Mesendoderm (in vitro differentiated cells): Measurements from ENCODE around the gene LENG1.

ENCODE experiments used
- DNase-seq: peaks from one replicate; pipeline ENCODE4 v3.0.0; 2013
- H2AK5ac ChIP-seq: 2 replicates; pipeline ENCODE4 v1.6.1; 2013; ENCODE audit warnings: low read length, inconsistent platforms
- H2BK120ac ChIP-seq: 2 replicates; pipeline ENCODE4 v1.6.1; 2013; ENCODE audit warnings: low read depth, mild to moderate bottlenecking, low read length, moderate library complexity, mixed read lengths
- H2BK15ac ChIP-seq: replicated peaks from 2 replicates; pipeline ENCODE4 v1.6.1; 2013; ENCODE audit warnings: low read depth, mild to moderate bottlenecking, moderate library complexity
- H2BK5ac ChIP-seq: 2 replicates; pipeline ENCODE4 v1.6.1; 2013; ENCODE audit warnings: low read length, inconsistent platforms
- H3K18ac ChIP-seq: 2 replicates; pipeline ENCODE4 v1.6.1; 2013; ENCODE audit warnings: mild to moderate bottlenecking, low read length, mixed read lengths
- H3K23ac ChIP-seq: one replicate; pipeline ENCODE4 v1.6.1; 2013; ENCODE audit warnings: low read length
- H3K27ac ChIP-seq: 2 replicates; pipeline ENCODE4 v1.5.1; 2013; ENCODE audit warnings: low read depth, mild to moderate bottlenecking, inconsistent platforms, low read length, moderate library complexity
- H3K27me3 ChIP-seq: 2 replicates; pipeline ENCODE4 v1.6.1; 2013; ENCODE audit warnings: low read length, control low read depth, mild to moderate bottlenecking, inconsistent platforms; ENCODE audit not compliant: insufficient read depth, poor library complexity
- H3K36me3 ChIP-seq: 2 replicates; pipeline ENCODE4 v1.6.1; 2013; ENCODE audit warnings: low read length, inconsistent platforms; ENCODE audit not compliant: control insufficient read depth, insufficient read depth
- H3K4ac ChIP-seq: one replicate; pipeline ENCODE4 v1.6.1; 2013; ENCODE audit warnings: low read depth, mild to moderate bottlenecking, low read length, moderate library complexity
- H3K4me1 ChIP-seq: 2 replicates; pipeline ENCODE4 v1.6.1; 2013; ENCODE audit warnings: low read depth, low read length, inconsistent platforms; ENCODE audit not compliant: control insufficient read depth
- H3K4me2 ChIP-seq: 2 replicates; pipeline ENCODE4 v1.6.1; 2013; ENCODE audit warnings: low read length
- H3K4me3 ChIP-seq: 2 replicates; pipeline ENCODE4 v1.5.1; 2013; ENCODE audit warnings: mild to moderate bottlenecking, low read length
- H3K56ac ChIP-seq: one replicate; pipeline ENCODE4 v1.6.1; 2013; ENCODE audit warnings: low read length
- H3K79me1 ChIP-seq: 2 replicates; pipeline ENCODE4 v1.6.1; 2013; ENCODE audit warnings: low read length, inconsistent platforms
- H3K79me2 ChIP-seq: 2 replicates; pipeline ENCODE4 v1.6.1; 2013; ENCODE audit warnings: mild to moderate bottlenecking, low read length; ENCODE audit not compliant: control insufficient read depth, insufficient read depth
- H3K9ac ChIP-seq: 2 replicates; pipeline ENCODE4 v1.6.1; 2013; ENCODE audit warnings: low read length, inconsistent platforms
- H4K5ac ChIP-seq: one replicate; pipeline ENCODE4 v1.6.1; 2013; ENCODE audit warnings: low read length
- H4K8ac ChIP-seq: one replicate; pipeline ENCODE4 v1.6.1; 2013; ENCODE audit warnings: low read depth, mild to moderate bottlenecking, control low read depth, low read length, moderate library complexity
- whole genome bisulfite sequencing: extraction: QIAGEN DNeasy Blood & Tissue Kit; methylation state at CpG from one replicate; pipeline ENCODE4 v1.1.7; 2013; ENCODE audit warnings: low lambda C conversion rate, missing lambda C conversion rate; ENCODE audit not compliant: insufficient coverage; ENCODE audit errors: extremely low coverage; 5-methylcytosine and 5-hydroxymethylcytosine counted together

Gene LENG1

DNA sequence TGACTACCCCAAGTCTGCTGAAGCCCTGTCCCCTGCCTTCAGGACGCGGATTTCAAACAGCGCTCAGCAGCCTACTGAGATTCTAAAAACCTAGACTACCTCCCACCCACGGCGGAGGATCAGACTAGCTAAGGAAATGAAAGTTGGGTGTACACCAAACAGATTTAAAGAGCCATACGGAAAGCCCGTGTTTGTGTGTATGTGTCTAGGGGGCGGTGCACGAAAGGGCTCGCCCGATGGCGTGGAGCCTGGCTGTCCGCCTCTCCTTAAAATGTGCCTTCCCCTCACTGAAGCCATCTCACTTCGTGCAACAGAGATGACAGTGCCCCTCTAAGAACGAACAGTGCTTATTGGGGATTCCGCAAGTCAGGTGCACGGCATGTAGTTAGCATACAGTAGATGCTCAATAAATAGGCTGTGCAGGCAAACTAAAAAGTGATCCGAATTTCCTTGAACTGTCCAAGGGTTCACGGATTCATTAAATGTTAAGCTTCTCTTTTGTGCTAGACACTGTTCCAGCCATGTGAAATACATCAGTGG, 639 bp downstream of the LENG1 start:
- Histone ChIP-seq H2AK5ac (no peak overlapping the region), H3K4me3 (peak overlapping the region; percentile 87), H3K23ac (no peak overlapping the region), H4K5ac (no peak overlapping the region), H3K56ac (peak overlapping the region; percentile 99), H3K4ac (no peak overlapping the region), H4K8ac (no peak overlapping the region), H3K27ac (no peak overlapping the region), H3K4me1 (no peaks in the 10 kb centered on the region), H3K79me2 (no peaks in the 10 kb centered on the region), H2BK15ac (no peak overlapping the region), H3K36me3 (peaks cover 13% of the 10 kb centered on the region), H3K9ac (peak overlapping the region; percentile 90), H2BK5ac (no peak overlapping the region), H3K4me2 (peak overlapping the region; percentile 59), H3K79me1 (peaks cover 2% of the 10 kb centered on the region), H3K27me3 (no peaks in the 10 kb centered on the region), H3K18ac (no peak overlapping the region), H2BK120ac (no peak overlapping the region)
- no CpG with 5 or more reads among the region's 19 CpGs for WGBS
- no peak for DNase-seq

DNA sequence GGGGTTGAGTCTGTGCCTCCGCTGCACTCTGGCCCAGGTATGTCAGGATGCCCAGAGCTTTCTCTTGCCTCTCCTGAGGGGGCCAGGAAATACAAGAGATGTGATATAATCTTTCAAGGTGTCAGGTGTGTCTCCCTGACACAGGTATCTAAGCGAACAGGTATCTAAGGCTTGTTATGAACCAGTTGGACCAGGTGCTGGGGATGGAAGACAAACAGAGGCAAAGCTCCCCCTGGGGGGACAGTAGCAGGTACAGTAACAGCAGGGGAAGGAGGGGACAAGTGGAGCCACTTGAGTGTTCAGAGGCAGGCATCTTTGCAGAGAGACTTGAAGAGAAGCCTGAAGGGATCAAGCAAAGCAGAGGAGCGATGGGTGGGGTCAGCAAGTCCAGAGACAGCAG, 2.6 kb downstream of the LENG1 start:
- H3K56ac ChIP-seq, result no peak overlapping the region
- H2BK15ac ChIP-seq, result no peak overlapping the region
- H2BK120ac ChIP-seq, result no peak overlapping the region
- no CpG with 5 or more reads among the region's 3 CpGs for WGBS
- peaks cover 2% of the 10 kb centered on the region for H3K79me1 ChIP-seq
- no peak overlapping the region for H3K9ac ChIP-seq
- no peak overlapping the region for H3K18ac ChIP-seq
- no peak overlapping the region for H2AK5ac ChIP-seq
- no peaks in the 10 kb centered on the region for H3K4me1 ChIP-seq
- no peak for DNase-seq
- H3K4me2 ChIP-seq, result no peak overlapping the region
- no peak overlapping the region for H4K8ac ChIP-seq
- H3K36me3 ChIP-seq, result peaks cover 22% of the 10 kb centered on the region
- H3K79me2 ChIP-seq, result no peaks in the 10 kb centered on the region
- H3K23ac ChIP-seq, result no peak overlapping the region
- H3K27ac ChIP-seq, result no peak overlapping the region
- no peak overlapping the region for H3K4ac ChIP-seq
- H3K4me3 ChIP-seq, result no peak overlapping the region
- no peaks in the 10 kb centered on the region for H3K27me3 ChIP-seq
- H2BK5ac ChIP-seq, result no peak overlapping the region
- H4K5ac ChIP-seq, result no peak overlapping the region

- Histone ChIP-seq H3K27me3 (no peaks in the 10 kb centered on the region), H4K5ac (no peak overlapping the region), H3K56ac (no peak overlapping the region), H2BK5ac (no peak overlapping the region), H3K79me2 (no peaks in the 10 kb centered on the region), H3K4me3 (no peak overlapping the region), H4K8ac (no peak overlapping the region), H2BK120ac (no peak overlapping the region), H3K79me1 (peaks cover 2% of the 10 kb centered on the region), H2AK5ac (no peak overlapping the region), H2BK15ac (no peak overlapping the region), H3K23ac (no peak overlapping the region), H3K18ac (no peak overlapping the region), H3K36me3 (peaks cover 22% of the 10 kb centered on the region), H3K4me1 (no peaks in the 10 kb centered on the region), H3K9ac (no peak overlapping the region), H3K4ac (no peak overlapping the region), H3K4me2 (no peak overlapping the region), H3K27ac (no peak overlapping the region)
- WGBS, result no CpG with 5 or more reads among the region's 11 CpGs
- DNase-seq, result no peak
Measured at GRCh38 chr19:54156490-54156889, 3.0 kb downstream of the LENG1 start.

DNA sequence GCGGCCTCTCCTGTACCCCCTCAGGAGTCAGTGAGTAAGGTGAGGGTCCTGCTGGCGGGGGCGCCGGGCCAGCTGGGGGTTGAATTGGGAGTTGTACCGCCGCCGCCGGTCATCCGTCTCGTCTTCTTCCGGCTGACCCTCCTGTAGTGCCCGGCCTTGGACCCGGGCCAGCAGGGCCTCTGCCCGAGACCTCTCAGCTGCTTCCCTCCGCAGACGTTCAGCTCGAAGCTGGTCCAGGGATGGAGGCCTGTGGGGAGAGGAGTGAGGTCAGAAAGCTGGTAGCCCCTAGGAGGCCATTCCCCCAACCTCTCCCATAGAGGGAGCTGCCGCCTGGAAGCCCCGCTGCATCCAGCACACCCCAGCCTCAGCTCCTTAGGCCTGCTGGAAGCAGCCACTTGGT, 3.8 kb downstream of the LENG1 start:
- no peak overlapping the region for H4K8ac ChIP-seq
- no peak overlapping the region for H2BK120ac ChIP-seq
- H3K36me3 ChIP-seq, result peaks cover 22% of the 10 kb centered on the region
- H3K27ac ChIP-seq, result no peak overlapping the region
- peak; percentile 48 for DNase-seq
- H2AK5ac ChIP-seq, result no peak overlapping the region
- no peak overlapping the region for H3K9ac ChIP-seq
- no peak overlapping the region for H4K5ac ChIP-seq
- H2BK5ac ChIP-seq, result no peak overlapping the region
- no peak overlapping the region for H3K4ac ChIP-seq
- H3K56ac ChIP-seq, result no peak overlapping the region
- H3K4me2 ChIP-seq, result no peak overlapping the region
- peaks cover 2% of the 10 kb centered on the region for H3K79me1 ChIP-seq
- no peaks in the 10 kb centered on the region for H3K79me2 ChIP-seq
- H3K23ac ChIP-seq, result no peak overlapping the region
- no peaks in the 10 kb centered on the region for H3K27me3 ChIP-seq
- no CpG with 5 or more reads among the region's 19 CpGs for WGBS
- no peak overlapping the region for H3K18ac ChIP-seq
- H3K4me1 ChIP-seq, result no peaks in the 10 kb centered on the region
- no peak overlapping the region for H3K4me3 ChIP-seq
- H2BK15ac ChIP-seq, result no peak overlapping the region

- no peak overlapping the region for H2AK5ac ChIP-seq
- H2BK120ac ChIP-seq, result no peak overlapping the region
- no peaks in the 10 kb centered on the region for H3K4me1 ChIP-seq
- H3K79me2 ChIP-seq, result no peaks in the 10 kb centered on the region
- no peak overlapping the region for H3K56ac ChIP-seq
- H3K4me3 ChIP-seq, result no peak overlapping the region
- no peak overlapping the region for H2BK15ac ChIP-seq
- H3K4me2 ChIP-seq, result no peak overlapping the region
- no peak overlapping the region for H3K9ac ChIP-seq
- no peak overlapping the region for H2BK5ac ChIP-seq
- H4K8ac ChIP-seq, result no peak overlapping the region
- no peak overlapping the region for H3K27ac ChIP-seq
- no peaks in the 10 kb centered on the region for H3K27me3 ChIP-seq
- no peak overlapping the region for H4K5ac ChIP-seq
- H3K18ac ChIP-seq, result no peak overlapping the region
- H3K4ac ChIP-seq, result no peak overlapping the region
- H3K79me1 ChIP-seq, result no peaks in the 10 kb centered on the region
- no peak for DNase-seq
- WGBS, result no CpG with 5 or more reads among the region's 18 CpGs
- peaks cover 22% of the 10 kb centered on the region for H3K36me3 ChIP-seq
- H3K23ac ChIP-seq, result no peak overlapping the region
Measured at GRCh38 chr19:54154603-54155345, 4.7 kb downstream of the LENG1 start.
